SW480 (cell line): ENCODE data around the gene NGF.
"Not testable (repeated sequence)": the region's sequence is repeated elsewhere in the genome, so short reads cannot be mapped to it uniquely, and the experiment has no call there.

ENCODE experiments used
- DNase-seq: peaks from one replicate; pipeline ENCODE4 v3.0.0-alpha.2; 2016; ENCODE audit warnings: low spot score

NGF gene

GRCh38 chr1:115310581-115311473 is 27.2 kb downstream of the NGF start:
- no peak for DNase-seq

GRCh38 chr1:115309504-115309903 is 28.5 kb downstream of the NGF start:
- DNase-seq: not testable (repeated sequence)

- no peak for DNase-seq
These were observed 29.1 kb downstream of the NGF start for GRCh38 chr1:115308969-115309368.

- no peak for DNase-seq
These were observed 30.4 kb downstream of the NGF start for GRCh38 chr1:115307661-115308060.

- DNase-seq: no peak
These were observed 31.9 kb downstream of the NGF start for GRCh38 chr1:115306146-115306545.

- DNase-seq: no peak
These were observed 34.7 kb downstream of the NGF start for GRCh38 chr1:115303364-115303763.

- DNase-seq: no peak
These were observed 35.6 kb downstream of the NGF start for GRCh38 chr1:115302390-115302961.

- no peak for DNase-seq
These were observed 36.5 kb downstream of the NGF start for GRCh38 chr1:115301438-115302020.

GRCh38 chr1:115300087-115300876 is 37.8 kb downstream of the NGF start:
- no peak for DNase-seq

- DNase-seq: peak; percentile 62
These were observed 38.8 kb downstream of the NGF start for GRCh38 chr1:115299266-115299665.

GRCh38 chr1:115296981-115297380 is 41.1 kb downstream of the NGF start:
- DNase-seq: no peak

- DNase-seq: no peak
These were observed 41.9 kb downstream of the NGF start for GRCh38 chr1:115295904-115296696.

GRCh38 chr1:115293899-115294298 is 44.1 kb downstream of the NGF start:
- no peak for DNase-seq

GRCh38 chr1:115293006-115293405 is 45.0 kb downstream of the NGF start:
- no peak for DNase-seq

GRCh38 chr1:115291741-115292140 is 46.3 kb downstream of the NGF start:
- DNase-seq: no peak

GRCh38 chr1:115289940-115290339 is 48.1 kb downstream of the NGF start:
- no peak for DNase-seq

GRCh38 chr1:115288591-115289198 is 49.4 kb downstream of the NGF start:
- DNase-seq: peak; percentile 11

- no peak for DNase-seq
These were observed 51.4 kb downstream of the NGF start for GRCh38 chr1:115286431-115287205.

- no peak for DNase-seq
These were observed 53.8 kb downstream of the NGF start for GRCh38 chr1:115284209-115284608.

- no peak for DNase-seq
These were observed 54.3 kb downstream of the NGF start for GRCh38 chr1:115283681-115284146.
